ENCODE data around the gene TMEM131L.

TMEM131L gene

GRCh38 chr4:153582954-153583702 is 117.0 kb downstream of the TMEM131L start:
- no peak for TF ChIP-seq CTCF (IDR thresholded peaks at IDR 0.05; ENCODE audit: low read depth, low read length)
- no peak overlapping the region for H3K4me3 ChIP-seq (ENCODE audit: low read depth, low read length)

GRCh38 chr4:153585026-153585425 is 118.9 kb downstream of the TMEM131L start:
- no peak overlapping the region for H3K4me3 ChIP-seq (ENCODE audit: low read depth, low read length)
- TF ChIP-seq CTCF (IDR thresholded peaks at IDR 0.05; ENCODE audit: low read depth, low read length), result no peak

GRCh38 chr4:153589703-153590595 is 123.8 kb downstream of the TMEM131L start:
- TF ChIP-seq CTCF (IDR thresholded peaks at IDR 0.05; ENCODE audit: low read depth, low read length), result no peak
- H3K4me3 ChIP-seq (ENCODE audit: low read depth, low read length), result no peak overlapping the region

- TF ChIP-seq CTCF (IDR thresholded peaks at IDR 0.05; ENCODE audit: low read depth, low read length), result no peak
- no peak overlapping the region for H3K4me3 ChIP-seq (ENCODE audit: low read depth, low read length)
Measured at GRCh38 chr4:153591441-153591840, 125.3 kb downstream of the TMEM131L start.

GRCh38 chr4:153592064-153592463 is 125.9 kb downstream of the TMEM131L start:
- no peak for TF ChIP-seq CTCF (IDR thresholded peaks at IDR 0.05; ENCODE audit: low read depth, low read length)
- H3K4me3 ChIP-seq (ENCODE audit: low read depth, low read length), result no peak overlapping the region

GRCh38 chr4:153593161-153593560 is 127.0 kb downstream of the TMEM131L start:
- TF ChIP-seq CTCF (IDR thresholded peaks at IDR 0.05; ENCODE audit: low read depth, low read length), result no peak

GRCh38 chr4:153594210-153594609 is 128.1 kb downstream of the TMEM131L start:
- no peak for TF ChIP-seq CTCF (IDR thresholded peaks at IDR 0.05; ENCODE audit: low read depth, low read length)
- H3K4me3 ChIP-seq (ENCODE audit: low read depth, low read length), result no peak overlapping the region

More at GRCh38 chr4:153593161-153593560, 127.0 kb downstream of the TMEM131L start:
- H3K4me3 ChIP-seq (ENCODE audit: low read depth, low read length), result no peak overlapping the region
